Measurements from ENCODE around the gene RABL6. TPM values are rescaled to one million over a fixed set of nuclear protein-coding genes. Genes with fewer than 3 reads are reported as not detected.
"Not testable (repeated sequence)": the region's sequence is repeated elsewhere in the genome, so short reads cannot be mapped to it uniquely, and the experiment has no call there.

Gene RABL6
- total RNA-seq, result 100 to 1,000 TPM; 113 to 123 TPM

DNA sequence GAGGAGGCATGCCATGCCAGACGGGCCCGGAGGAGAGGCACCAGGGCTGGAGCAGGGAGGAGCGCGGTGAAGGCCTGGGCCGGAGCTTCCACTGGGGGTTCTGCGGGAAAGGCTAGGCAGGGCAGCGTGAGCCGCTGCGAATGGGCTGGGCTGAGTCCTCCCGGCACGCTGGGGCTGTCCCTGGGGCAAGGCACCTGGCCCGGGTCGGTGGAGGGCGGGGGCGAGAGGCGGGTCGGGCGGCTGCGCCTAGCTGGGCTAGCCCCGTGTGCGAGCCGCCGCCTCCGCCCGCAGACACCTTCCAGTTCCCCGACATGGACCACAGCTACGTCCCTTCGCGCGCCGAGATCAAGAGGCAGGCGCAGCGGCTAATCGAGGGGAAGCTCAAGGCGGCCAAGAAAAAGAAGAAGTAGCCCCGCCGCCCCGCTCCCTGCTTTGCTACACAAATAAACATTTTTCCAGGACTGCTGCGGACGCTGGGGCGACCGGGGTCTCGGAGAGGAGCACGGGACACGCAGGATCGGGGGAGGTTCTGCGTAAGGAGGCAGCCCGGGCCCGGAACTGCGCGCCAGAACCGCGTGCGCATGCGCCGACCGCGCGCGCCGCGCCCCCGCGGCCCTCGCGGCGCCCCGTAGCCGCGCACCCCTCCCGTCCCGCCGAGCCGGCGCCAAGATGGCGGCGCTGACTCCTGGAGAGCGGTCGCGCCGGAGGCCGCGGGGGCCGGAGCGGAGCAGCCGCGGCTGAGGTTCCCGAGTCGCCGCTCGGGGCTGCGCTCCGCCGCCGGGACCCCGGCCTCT is at the start of gene RABL6:
RABL6 (plus strand) TSS at position 668 of the 794 bp plus-strand sequence. CDS start 249 bp downstream, outside the sequence.
- DNase-seq, result peak; percentile 83
- Mint-ChIP-seq H3K9me3 (ENCODE audit: low read depth) (no peaks in the 10 kb centered on the region), H3K4me1 (peaks cover 42% of the 10 kb centered on the region), H3K27me3 (no peaks in the 10 kb centered on the region), H3K4me3 (peak within 1 kb of the TSS; percentile 82), H3K36me3 (peaks cover 18% of the 10 kb centered on the region), H3K27ac (peak within 1 kb of the TSS; percentile 79)
- ATAC-seq, result peak; percentile 91
- CTCF ChIA-PET, result interaction anchor here (1.1 to 4.2 kb wide), 11 partner anchors 8 to 261 kb away, joined by 3 to 28 read pairs (median 5); partner anchors contain the start of gene AJM1

DNA sequence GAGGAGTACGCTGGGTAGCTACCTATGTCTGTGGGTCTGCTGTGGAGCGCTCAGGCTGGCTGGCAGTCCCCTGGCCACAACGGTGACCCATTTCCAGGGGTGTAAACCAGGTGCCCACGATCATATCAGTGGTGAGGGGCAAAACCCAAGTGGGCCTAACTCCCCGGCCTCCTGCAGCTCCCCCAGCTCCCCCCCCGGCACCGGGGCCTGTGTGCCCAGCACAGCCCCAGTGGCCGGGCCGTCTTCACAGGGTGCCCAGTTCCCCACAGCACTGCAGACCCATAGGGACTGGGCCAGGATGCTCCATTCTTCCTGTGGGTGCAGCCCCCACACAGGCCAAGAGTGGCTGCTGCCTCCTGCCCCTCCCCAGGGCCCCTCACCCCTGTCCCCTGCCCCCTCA is 48.7 kb upstream of the RABL6 start:
- no peak for DNase-seq
- H3K27me3 Mint-ChIP-seq, result peaks cover 2% of the 10 kb centered on the region
- H3K36me3 Mint-ChIP-seq, result peaks cover 3% of the 10 kb centered on the region
- no peak overlapping the region for H3K27ac Mint-ChIP-seq
- no peak overlapping the region for H3K4me3 Mint-ChIP-seq
- no peak for ATAC-seq
- CTCF ChIA-PET, result interaction anchor here (0.9 to 1.7 kb wide), 2 partner anchors 9 to 18 kb away, joined by 3 read pairs; no protein-coding TSS in a partner anchor
- no peaks in the 10 kb centered on the region for H3K4me1 Mint-ChIP-seq
- peaks cover 8% of the 10 kb centered on the region for H3K9me3 Mint-ChIP-seq (ENCODE audit: low read depth)

- Mint-ChIP-seq H3K36me3 (peaks cover 3% of the 10 kb centered on the region), H3K4me3 (no peak overlapping the region), H3K27me3 (peaks cover 2% of the 10 kb centered on the region), H3K9me3 (ENCODE audit: low read depth) (peaks cover 8% of the 10 kb centered on the region), H3K4me1 (no peaks in the 10 kb centered on the region), H3K27ac (no peak overlapping the region)
- DNase-seq, result no peak
- no peak for ATAC-seq
- CTCF ChIA-PET, result interaction anchor here (1.2 to 1.7 kb wide), 2 partner anchors 11 to 17 kb away, joined by 3 read pairs; no protein-coding TSS in a partner anchor
Observed at GRCh38 chr9:136759436-136760325, 48.1 kb upstream of the RABL6 start.

DNA sequence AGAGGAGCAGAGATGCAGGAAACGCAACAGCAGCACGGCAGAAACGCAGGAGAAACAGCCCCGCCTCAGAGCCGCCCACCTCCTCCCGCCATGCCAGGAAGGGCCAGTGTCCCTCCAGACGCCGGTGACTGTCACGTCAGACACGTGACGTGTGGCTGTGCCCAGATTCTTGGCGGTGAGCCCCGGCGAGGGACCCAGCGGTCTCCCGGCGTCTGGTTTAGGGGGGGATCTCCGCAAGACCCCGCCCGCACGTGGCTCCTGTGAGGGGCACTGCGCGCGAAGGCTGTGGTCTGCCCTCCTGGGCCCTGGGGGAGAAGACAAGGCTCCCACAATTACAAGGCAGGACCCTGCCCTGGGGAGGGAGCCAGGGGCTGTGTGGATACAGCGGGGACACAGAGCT is 47.3 kb upstream of the RABL6 start:
- DNase-seq (no peak), ATAC-seq (no peak)
- peaks cover 8% of the 10 kb centered on the region for H3K9me3 Mint-ChIP-seq (ENCODE audit: low read depth)
- H3K4me3 Mint-ChIP-seq, result no peak overlapping the region
- H3K36me3 Mint-ChIP-seq, result peaks cover 3% of the 10 kb centered on the region
- H3K27me3 Mint-ChIP-seq, result peaks cover 2% of the 10 kb centered on the region
- peaks cover 1% of the 10 kb centered on the region for H3K4me1 Mint-ChIP-seq
- CTCF ChIA-PET, result interaction anchor here (1.2 kb wide), 1 partner anchor 10 kb away, joined by 3 read pairs; no protein-coding TSS in a partner anchor
- H3K27ac Mint-ChIP-seq, result no peak overlapping the region

DNA sequence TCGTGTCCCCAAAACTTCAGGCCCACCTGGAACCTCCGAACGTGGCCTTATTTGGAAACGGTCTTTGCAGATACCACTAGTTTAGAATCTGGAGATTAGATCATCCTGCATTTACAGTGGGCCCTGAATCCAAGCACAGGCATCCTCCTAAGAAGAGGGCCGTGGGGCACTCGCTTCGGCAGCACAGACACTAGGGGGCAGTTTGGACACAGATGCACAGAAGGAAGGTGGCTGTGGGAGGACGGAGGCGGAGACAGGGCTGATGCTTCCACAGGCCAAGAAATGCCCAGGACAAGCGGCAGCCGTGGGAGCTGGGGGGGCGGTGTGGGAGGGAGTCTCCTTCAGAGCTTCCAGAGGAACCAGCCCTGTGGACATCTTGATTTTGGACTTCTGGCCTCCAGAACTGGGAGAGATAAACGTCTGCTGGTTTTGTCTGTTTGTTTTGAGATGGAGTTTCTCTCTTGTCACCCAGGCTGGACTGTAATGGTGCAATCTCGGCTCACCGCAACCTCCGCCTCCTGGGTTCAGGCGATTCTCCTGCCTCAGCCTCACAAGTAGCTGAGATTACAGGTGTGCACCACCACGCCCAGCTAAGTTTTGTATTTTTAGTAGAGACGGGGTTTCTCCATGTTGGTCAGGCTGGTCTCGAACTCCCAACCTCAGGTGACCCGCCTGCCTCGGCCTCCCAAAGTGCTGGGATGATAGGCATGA is 46.8 kb upstream of the RABL6 start:
- H3K36me3 Mint-ChIP-seq; H3K9me3 Mint-ChIP-seq (ENCODE audit: low read depth); H3K27ac Mint-ChIP-seq; H3K4me3 Mint-ChIP-seq; ATAC-seq; DNase-seq; H3K4me1 Mint-ChIP-seq; H3K27me3 Mint-ChIP-seq: not testable (repeated sequence)
- CTCF ChIA-PET, result interaction anchor here (1.0 kb wide), 1 partner anchor 57 kb away, joined by 4 read pairs; no protein-coding TSS in a partner anchor

- ATAC-seq, result no peak
- Mint-ChIP-seq H3K27ac (no peak overlapping the region), H3K36me3 (no peaks in the 10 kb centered on the region), H3K9me3 (ENCODE audit: low read depth) (no peaks in the 10 kb centered on the region), H3K27me3 (peaks cover 2% of the 10 kb centered on the region), H3K4me1 (peaks cover 10% of the 10 kb centered on the region), H3K4me3 (no peak overlapping the region)
- CTCF ChIA-PET, result interaction anchor here (1.0 kb wide), 1 partner anchor 56 kb away, joined by 4 read pairs; no protein-coding TSS in a partner anchor
- no peak for DNase-seq
Observed at GRCh38 chr9:136761545-136761981, 46.2 kb upstream of the RABL6 start.

- ATAC-seq, result no peak
- H3K9me3 Mint-ChIP-seq (ENCODE audit: low read depth), result no peaks in the 10 kb centered on the region
- DNase-seq, result no peak
- CTCF ChIA-PET, result interaction anchor here (2.0 kb wide), 1 partner anchor 26 kb away, joined by 6 read pairs; no protein-coding TSS in a partner anchor
- H3K4me3 Mint-ChIP-seq, result no peak overlapping the region
- no peaks in the 10 kb centered on the region for H3K36me3 Mint-ChIP-seq
- H3K27me3 Mint-ChIP-seq, result peaks cover 7% of the 10 kb centered on the region
- peaks cover 16% of the 10 kb centered on the region for H3K4me1 Mint-ChIP-seq
- no peak overlapping the region for H3K27ac Mint-ChIP-seq
Observed at GRCh38 chr9:136762221-136762691, 45.5 kb upstream of the RABL6 start.

- CTCF ChIA-PET, result interaction anchor here (2.0 kb wide), 1 partner anchor 25 kb away, joined by 6 read pairs; no protein-coding TSS in a partner anchor
- Mint-ChIP-seq H3K9me3 (ENCODE audit: low read depth) (no peaks in the 10 kb centered on the region), H3K27me3 (peaks cover 13% of the 10 kb centered on the region), H3K4me1 (peaks cover 16% of the 10 kb centered on the region), H3K27ac (no peak overlapping the region), H3K4me3 (no peak overlapping the region), H3K36me3 (no peaks in the 10 kb centered on the region)
- DNase-seq, result no peak
- ATAC-seq, result peak; percentile 35
Observed at GRCh38 chr9:136762915-136763648, 44.7 kb upstream of the RABL6 start.

GRCh38 chr9:136763649-136764035 is 44.1 kb upstream of the RABL6 start:
- Mint-ChIP-seq H3K27ac (no peak overlapping the region), H3K27me3 (peaks cover 13% of the 10 kb centered on the region), H3K36me3 (no peaks in the 10 kb centered on the region), H3K4me1 (peaks cover 16% of the 10 kb centered on the region), H3K4me3 (no peak overlapping the region), H3K9me3 (ENCODE audit: low read depth) (no peaks in the 10 kb centered on the region)
- ATAC-seq, result no peak
- DNase-seq, result no peak
- CTCF ChIA-PET, result interaction anchor here (2.0 kb wide), 1 partner anchor 25 kb away, joined by 6 read pairs; no protein-coding TSS in a partner anchor

DNA sequence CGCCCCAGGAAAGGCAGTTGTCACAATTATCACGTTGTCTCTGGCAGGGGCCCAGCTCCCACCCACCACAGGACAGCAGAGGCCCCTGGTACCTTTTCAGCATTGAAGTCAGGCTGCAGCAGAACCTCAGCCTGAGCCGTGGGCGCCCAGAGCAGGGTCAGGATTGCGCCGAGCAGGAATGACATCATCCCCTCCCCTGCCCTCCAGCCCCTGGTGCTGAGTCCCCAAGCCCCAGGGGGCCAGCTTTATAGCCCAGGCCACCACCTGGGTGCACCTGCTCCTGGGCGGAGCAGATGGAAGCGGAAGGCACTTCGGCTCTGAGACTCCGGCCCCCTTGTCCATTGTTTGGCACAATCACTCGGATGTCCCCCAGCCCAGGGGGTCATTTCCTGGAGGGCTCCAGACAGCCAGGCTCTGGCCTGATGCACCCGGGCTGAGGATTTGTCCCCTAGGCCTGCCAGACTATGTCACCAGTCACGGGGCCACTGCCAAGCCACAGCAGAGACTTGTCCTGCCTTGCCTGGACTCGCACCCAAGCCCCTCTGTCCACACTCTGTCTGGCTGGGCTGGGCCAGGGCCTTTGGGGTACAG is 43.4 kb upstream of the RABL6 start, which contains the start of gene LCN15:
LCN15 (minus strand) TSS at position 218 of the 591 bp plus-strand sequence; CDS start at position 188, 30 bp downstream.
- H3K27ac Mint-ChIP-seq, result peak within 1 kb of the TSS; percentile 32
- no peak within 1 kb of the TSS for H3K4me3 Mint-ChIP-seq
- ATAC-seq (no peak), DNase-seq (no peak)
- H3K4me1 Mint-ChIP-seq, result peaks cover 16% of the 10 kb centered on the region
- no peaks in the 10 kb centered on the region for H3K9me3 Mint-ChIP-seq (ENCODE audit: low read depth)
- CTCF ChIA-PET, result no interaction called here
- H3K27me3 Mint-ChIP-seq, result peaks cover 13% of the 10 kb centered on the region
- H3K36me3 Mint-ChIP-seq, result no peaks in the 10 kb centered on the region

DNA sequence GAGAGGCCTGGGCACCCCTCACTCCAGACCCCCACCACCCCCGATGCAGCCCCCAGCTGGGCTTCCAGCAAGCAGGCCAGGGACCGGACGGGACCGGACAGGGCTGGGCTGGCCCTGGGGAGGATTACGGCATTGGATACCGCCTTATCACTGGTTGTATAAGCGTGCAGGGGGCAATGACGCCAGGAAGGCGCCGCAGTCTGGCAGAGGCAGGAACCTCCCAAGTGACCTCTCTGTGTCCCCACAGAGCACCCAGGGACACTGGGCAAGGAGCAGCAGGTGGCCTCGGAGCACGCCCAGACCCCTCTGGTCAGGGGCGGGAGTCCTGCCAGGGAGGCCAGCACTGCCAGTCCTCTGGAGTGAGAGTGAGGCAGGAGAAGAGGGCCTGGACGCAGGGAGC is 42.7 kb upstream of the RABL6 start:
- H3K27me3 Mint-ChIP-seq, result peaks cover 13% of the 10 kb centered on the region
- CTCF ChIA-PET, result no interaction called here
- DNase-seq (no peak), ATAC-seq (no peak)
- H3K4me1 Mint-ChIP-seq, result peaks cover 16% of the 10 kb centered on the region
- H3K36me3 Mint-ChIP-seq, result no peaks in the 10 kb centered on the region
- H3K9me3 Mint-ChIP-seq (ENCODE audit: low read depth), result no peaks in the 10 kb centered on the region
- H3K4me3 Mint-ChIP-seq, result no peak overlapping the region
- H3K27ac Mint-ChIP-seq, result no peak overlapping the region

Measured in activated CD8-positive, alpha-beta memory T cell treated with anti-CD3 and anti-CD28 coated beads, Interleukin-2, amount 10 ng/mL, durations not matched to agents 7 days and 5 days (primary cell).